Heart left ventricle (tissue), 13 donors: ENCODE data around the gene PLK5.

Source experiments
- POLR2A ChIP-seq, 2 donors: fragments of 450-650 bp; IDR thresholded peaks; one replicate each; pipeline ENCODE4 v1.6.1; 2017; ENCODE audit warnings: antibody characterized with exemption in 2 of 2, mild to moderate bottlenecking in 2 of 2, moderate library complexity in 2 of 2
- TF ChIP-seq, protein P1 (sequence below), 12 donors: fragments of 200-600 bp; sonication (generic) in 4 of 12; IDR thresholded peaks; one replicate each; pipeline versions ENCODE4 v1.5.0 to v1.8.0; 2018 to 2022; ENCODE audit warnings: antibody characterized with exemption in 12 of 12, mild to moderate bottlenecking in 5 of 12
- donor health status: ischemic (EF 13 %, LVEDD 7.1; RV severe dilation, severe dysfunction).
- donor health status: DM: no; HTN: yes; CAD: no.
- donor health status: DM: no; HTN: no; CAD: no.
- donor health status: ischemic (EF 25% LVEDD 6.9; RV normal size, moderate dysfunction).
- donor health status: ischemic (EF 25% LVEDD 5.7; RV mildly dilated, moderate dysfunction).
- donor health status: ischemic (EF 35%, LVEDD 5.7; RV mildly dilated, moderate dysfunction).
- donor health status: nonischemic (EF 11% LVEDD 7.7; RV severe dilation, severe dysfunction).
- donor health status: DM: yes; HTN: yes; CAD: no.
- donor health status: PGD.
- donor health status: ischemic (EF 29% LVEDD 5.4; RV normal size, mild dysfunction).
- donor health status: nonischemic (EF 23%, LVEDD 6.1; RV moderate dilation, normal function).

DNA sequence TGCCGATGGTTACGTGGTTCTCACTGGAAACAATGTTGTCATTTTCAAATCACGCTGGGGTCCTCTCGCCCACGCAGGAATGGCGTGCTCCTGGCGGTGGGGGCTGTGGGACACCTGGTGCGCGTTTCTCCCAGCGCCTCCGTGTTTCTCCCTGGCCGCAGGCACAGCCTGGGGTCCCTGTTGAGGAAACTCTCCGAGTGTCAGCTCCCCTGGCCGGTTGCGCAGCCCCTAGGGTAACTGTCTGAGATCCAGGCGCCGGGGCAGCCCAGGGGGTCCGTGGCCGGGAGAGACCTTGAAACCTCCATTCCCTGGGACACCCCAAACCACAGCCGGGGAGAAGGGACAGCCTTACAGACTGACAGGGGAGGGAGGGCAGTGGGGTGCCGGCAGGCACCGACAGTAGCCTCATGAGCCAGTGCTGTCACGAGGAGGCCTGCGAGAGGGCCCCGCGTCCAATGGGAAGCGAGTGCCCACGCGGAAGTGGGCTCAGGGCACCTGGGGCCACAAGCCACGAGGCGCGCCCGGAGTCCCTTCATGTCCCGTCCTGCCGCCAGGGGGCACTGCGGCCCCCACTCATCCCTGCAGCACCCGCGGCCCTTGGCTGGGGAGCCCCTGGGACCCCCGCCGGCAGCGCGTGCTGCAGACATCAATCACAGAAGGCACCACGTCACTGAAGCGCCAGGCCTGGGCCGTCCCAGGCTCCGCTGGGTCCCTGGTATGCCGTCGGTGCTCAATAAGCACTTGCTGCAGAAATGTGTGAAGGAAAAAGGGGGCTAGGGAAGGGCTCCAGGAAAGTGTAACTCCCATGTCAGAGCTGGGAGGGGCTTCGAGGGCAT, 20.6 kb upstream of the PLK5 start:
- TF ChIP-seq, protein P1, sequence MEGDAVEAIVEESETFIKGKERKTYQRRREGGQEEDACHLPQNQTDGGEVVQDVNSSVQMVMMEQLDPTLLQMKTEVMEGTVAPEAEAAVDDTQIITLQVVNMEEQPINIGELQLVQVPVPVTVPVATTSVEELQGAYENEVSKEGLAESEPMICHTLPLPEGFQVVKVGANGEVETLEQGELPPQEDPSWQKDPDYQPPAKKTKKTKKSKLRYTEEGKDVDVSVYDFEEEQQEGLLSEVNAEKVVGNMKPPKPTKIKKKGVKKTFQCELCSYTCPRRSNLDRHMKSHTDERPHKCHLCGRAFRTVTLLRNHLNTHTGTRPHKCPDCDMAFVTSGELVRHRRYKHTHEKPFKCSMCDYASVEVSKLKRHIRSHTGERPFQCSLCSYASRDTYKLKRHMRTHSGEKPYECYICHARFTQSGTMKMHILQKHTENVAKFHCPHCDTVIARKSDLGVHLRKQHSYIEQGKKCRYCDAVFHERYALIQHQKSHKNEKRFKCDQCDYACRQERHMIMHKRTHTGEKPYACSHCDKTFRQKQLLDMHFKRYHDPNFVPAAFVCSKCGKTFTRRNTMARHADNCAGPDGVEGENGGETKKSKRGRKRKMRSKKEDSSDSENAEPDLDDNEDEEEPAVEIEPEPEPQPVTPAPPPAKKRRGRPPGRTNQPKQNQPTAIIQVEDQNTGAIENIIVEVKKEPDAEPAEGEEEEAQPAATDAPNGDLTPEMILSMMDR (IDR thresholded peaks at IDR 0.05): peak; percentile 62 to 85 (median 74)
- no peak for TF ChIP-seq POLR2A (IDR thresholded peaks at IDR 0.05)
